Skeletal muscle tissue (tissue), 4 donors: Measurements from ENCODE around the gene TOMM40L. TPM values are rescaled to one million over a fixed set of nuclear protein-coding genes. Genes with fewer than 3 reads are reported as not detected.

Experiments
- H3K27ac ChIP-seq: one replicate; pipeline ENCODE4 v1.7.0; 2013; ENCODE audit warnings: mild to moderate bottlenecking, low read depth, low read length, inconsistent platforms
- H3K27me3 ChIP-seq, 3 donors: one replicate each; pipeline ENCODE4 v1.7.0; 2013; ENCODE audit warnings: low read length in 3 of 3; ENCODE audit not compliant: control insufficient read depth in 3 of 3, insufficient read depth in 3 of 3
- H3K36me3 ChIP-seq, 3 donors: one replicate each; pipeline ENCODE4 v1.7.0; 2013; ENCODE audit warnings: low read length in 3 of 3; ENCODE audit not compliant: control insufficient read depth in 3 of 3, insufficient read depth in 3 of 3
- H3K4me1 ChIP-seq, 3 donors: one replicate each; pipeline ENCODE4 v1.7.0; 2013; ENCODE audit warnings: low read length in 3 of 3, mild to moderate bottlenecking in 3 of 3; ENCODE audit not compliant: control insufficient read depth in 3 of 3, insufficient read depth in 3 of 3
- H3K4me3 ChIP-seq, 3 donors: one replicate each; pipeline ENCODE4 v1.7.0; 2013; ENCODE audit warnings: low read length in 3 of 3
- H3K9ac ChIP-seq, 3 donors: one replicate each; pipeline ENCODE4 v1.7.0; 2013; ENCODE audit warnings: low read length in 3 of 3, mild to moderate bottlenecking in 3 of 3, moderate library complexity in 2 of 3, low read depth in 1 of 3
- H3K9me3 ChIP-seq, 3 donors: one replicate each; pipeline ENCODE4 v1.7.0; 2013; ENCODE audit warnings: low read length in 3 of 3; ENCODE audit not compliant: control insufficient read depth in 3 of 3
- total RNA-seq: library from RNA; depleted of rRNA; stranded (reverse); fragments of >200 nt; gene quantifications from one replicate; pipeline ENCODE4 v1.2.3, GENCODE V29; 2014
- donor health status: Osteomylitis.

The TOMM40L gene
- total RNA-seq, 1 donor from 2014 or later = 10.4 TPM

DNA sequence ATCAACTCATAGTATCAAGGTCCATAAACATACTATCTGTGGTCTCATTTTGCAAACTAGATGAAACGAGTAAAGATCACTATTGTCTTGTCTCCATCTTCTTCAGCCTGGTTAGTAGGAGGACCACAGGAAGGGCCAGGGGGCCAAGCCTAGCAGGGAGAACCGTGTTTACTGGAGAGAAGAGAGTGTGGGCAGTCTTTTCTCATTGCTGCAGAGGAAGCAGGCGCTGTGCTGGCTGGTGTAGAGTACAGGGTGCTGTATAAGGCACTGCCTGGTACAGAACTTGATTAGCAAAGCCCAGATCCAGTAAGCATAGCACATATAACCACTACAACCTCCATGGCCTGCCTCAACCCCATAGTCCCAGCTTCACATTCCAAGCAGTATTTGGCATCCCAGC lies 38.5 kb upstream of the TOMM40L start:
- Histone ChIP-seq H3K27ac (no peak overlapping the region), H3K27me3 (no peaks in the 10 kb centered on the region), H3K9ac (no peak overlapping the region), H3K4me3 (no peak overlapping the region), H3K9me3 (no peaks in the 10 kb centered on the region), H3K4me1 (peaks cover 11 to 24% (median 14%) of the 10 kb centered on the region in 3 donors), H3K36me3 (peaks cover 0 to 8% (median 0%) of the 10 kb centered on the region in 3 donors)

DNA sequence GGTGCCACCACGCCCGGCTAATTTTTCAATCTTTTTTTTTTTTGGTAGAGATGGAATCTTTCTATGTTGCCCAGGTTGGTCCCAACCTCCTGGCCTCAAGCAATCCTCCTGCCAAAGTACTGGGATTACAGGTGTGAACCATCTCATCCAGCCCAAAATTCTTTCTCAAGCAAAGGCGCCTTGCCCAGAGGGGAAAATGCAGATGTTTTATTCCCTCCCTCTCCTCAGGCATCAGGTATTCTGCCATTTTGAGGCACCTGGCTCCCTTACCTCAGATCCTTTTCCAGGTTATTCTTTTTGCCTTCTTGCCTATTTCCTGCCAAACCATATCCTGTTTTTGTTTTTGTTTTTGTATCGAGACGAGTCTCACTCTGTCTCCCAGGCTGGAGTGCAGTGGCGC lies 37.5 kb upstream of the TOMM40L start:
- Histone ChIP-seq H3K27ac (no peak overlapping the region), H3K9me3 (no peaks in the 10 kb centered on the region), H3K27me3 (no peaks in the 10 kb centered on the region), H3K4me1 (peaks cover 19 to 33% (median 23%) of the 10 kb centered on the region in 3 donors), H3K4me3 (no peak overlapping the region), H3K9ac (no peak overlapping the region), H3K36me3 (peaks cover 0 to 8% (median 3%) of the 10 kb centered on the region in 3 donors)

GRCh38 chr1:161189036-161189435 lies 36.8 kb upstream of the TOMM40L start:
- H3K4me3 ChIP-seq = no peak overlapping the region
- no peaks in the 10 kb centered on the region for H3K9me3 ChIP-seq
- no peaks in the 10 kb centered on the region for H3K27me3 ChIP-seq
- no peak overlapping the region for H3K27ac ChIP-seq
- no peak overlapping the region for H3K9ac ChIP-seq
- peaks cover 25 to 39% (median 29%) of the 10 kb centered on the region in 3 donors for H3K4me1 ChIP-seq
- H3K36me3 ChIP-seq = peaks cover 0 to 8% (median 3%) of the 10 kb centered on the region in 3 donors

GRCh38 chr1:161190962-161191521 lies 34.8 kb upstream of the TOMM40L start:
- no peaks in the 10 kb centered on the region for H3K27me3 ChIP-seq
- H3K4me1 ChIP-seq = peaks cover 17 to 47% (median 33%) of the 10 kb centered on the region in 3 donors
- no peak overlapping the region for H3K4me3 ChIP-seq
- H3K27ac ChIP-seq = no peak overlapping the region
- no peaks in the 10 kb centered on the region for H3K9me3 ChIP-seq
- no peak overlapping the region for H3K9ac ChIP-seq
- peaks cover 0 to 8% (median 3%) of the 10 kb centered on the region in 3 donors for H3K36me3 ChIP-seq

DNA sequence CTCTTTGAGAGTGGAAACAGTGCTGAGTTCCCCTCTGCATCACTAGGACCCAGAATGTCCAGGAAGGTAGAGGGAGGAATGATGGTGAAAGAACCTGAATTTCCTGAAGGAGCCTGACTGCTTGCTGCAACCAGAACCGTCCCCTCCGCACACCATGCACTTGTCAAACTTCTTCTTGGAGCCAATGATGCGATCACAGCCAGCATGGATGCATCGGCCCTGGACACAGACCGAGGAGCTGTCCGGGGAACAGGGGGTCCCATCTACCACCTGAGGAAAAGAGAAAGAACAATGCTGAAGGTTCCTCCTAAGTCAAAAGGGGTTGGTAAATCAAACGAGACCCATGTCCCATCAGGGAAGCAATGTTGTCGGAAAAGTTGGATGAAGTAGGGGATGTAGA lies 33.9 kb upstream of the TOMM40L start:
- Histone ChIP-seq H3K4me1 (peaks cover 23 to 48% (median 38%) of the 10 kb centered on the region in 3 donors), H3K36me3 (peaks cover 0 to 8% (median 3%) of the 10 kb centered on the region in 3 donors), H3K27me3 (no peaks in the 10 kb centered on the region), H3K27ac (no peak overlapping the region), H3K4me3 (no peak overlapping the region), H3K9ac (no peak overlapping the region), H3K9me3 (no peaks in the 10 kb centered on the region)

GRCh38 chr1:161192476-161193465 lies 33.1 kb upstream of the TOMM40L start:
- H3K27ac ChIP-seq = peak overlapping the region; percentile 9
- H3K4me3 ChIP-seq = no peak overlapping the region
- peak overlapping the region in 1 of 3 donors; percentile 40 for H3K9ac ChIP-seq
- H3K27me3 ChIP-seq = no peaks in the 10 kb centered on the region
- no peaks in the 10 kb centered on the region for H3K9me3 ChIP-seq
- peaks cover 0 to 8% (median 3%) of the 10 kb centered on the region in 3 donors for H3K36me3 ChIP-seq
- peaks cover 31 to 50% (median 46%) of the 10 kb centered on the region in 3 donors for H3K4me1 ChIP-seq

DNA sequence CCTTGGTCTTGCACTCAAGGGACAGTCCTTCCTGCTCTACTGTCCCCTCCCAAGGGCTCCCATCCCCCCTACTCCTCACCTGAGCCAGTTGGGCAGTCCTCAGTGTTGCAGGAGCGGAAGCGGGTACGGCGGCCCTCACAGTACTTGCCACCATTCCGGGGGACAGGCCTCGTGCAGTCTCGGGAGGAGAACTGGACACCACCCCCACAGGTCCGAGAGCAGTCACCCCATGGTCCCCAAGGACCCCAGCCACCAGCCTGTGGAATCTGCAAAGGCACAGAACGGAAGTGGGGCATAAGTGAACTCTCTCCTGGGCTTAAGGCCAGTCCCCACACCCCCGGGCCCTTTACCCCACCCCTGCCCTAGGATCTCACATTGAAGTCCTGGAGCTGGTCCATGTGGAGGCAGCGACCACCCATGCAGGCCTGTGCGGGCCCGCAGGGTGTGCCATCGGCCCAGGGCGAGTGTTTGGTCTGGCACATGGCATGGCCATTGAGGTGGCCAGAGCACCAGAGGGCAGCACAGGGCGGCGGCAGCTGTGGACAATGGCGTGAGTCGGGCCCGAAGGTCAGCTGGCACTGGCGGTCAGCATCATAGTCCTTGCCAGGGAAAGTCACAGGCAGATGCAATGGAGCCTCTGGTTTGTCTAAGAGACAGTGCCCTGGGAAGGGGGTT lies 32.2 kb upstream of the TOMM40L start:
- H3K27ac ChIP-seq = peak overlapping the region; percentile 9
- peaks cover 0 to 8% (median 3%) of the 10 kb centered on the region in 3 donors for H3K36me3 ChIP-seq
- H3K9ac ChIP-seq = peak overlapping the region in 1 of 3 donors; percentile 40
- H3K4me1 ChIP-seq = peaks cover 40 to 59% (median 55%) of the 10 kb centered on the region in 3 donors
- peak overlapping the region in 1 of 3 donors; percentile 41 for H3K4me3 ChIP-seq
- H3K9me3 ChIP-seq = no peaks in the 10 kb centered on the region
- H3K27me3 ChIP-seq = no peaks in the 10 kb centered on the region

- H3K27ac ChIP-seq = peak overlapping the region; percentile 31
- H3K9ac ChIP-seq = peak overlapping the region in 1 of 3 donors; percentile 15
- no peaks in the 10 kb centered on the region for H3K27me3 ChIP-seq
- H3K36me3 ChIP-seq = peaks cover 0 to 8% (median 3%) of the 10 kb centered on the region in 3 donors
- peaks cover 53 to 74% (median 67%) of the 10 kb centered on the region in 3 donors for H3K4me1 ChIP-seq
- no peaks in the 10 kb centered on the region for H3K9me3 ChIP-seq
- H3K4me3 ChIP-seq = peak overlapping the region in 2 of 3 donors; percentile 11 to 29
These were observed 30.7 kb upstream of the TOMM40L start for GRCh38 chr1:161195171-161195570.

- peak overlapping the region in 1 of 3 donors; percentile 73 for H3K9ac ChIP-seq
- no peaks in the 10 kb centered on the region for H3K9me3 ChIP-seq
- peak overlapping the region in 1 of 3 donors; percentile 35 for H3K4me3 ChIP-seq
- peak overlapping the region; percentile 99 for H3K27ac ChIP-seq
- H3K4me1 ChIP-seq = peaks cover 62 to 83% (median 76%) of the 10 kb centered on the region in 3 donors
- peaks cover 0 to 8% (median 3%) of the 10 kb centered on the region in 3 donors for H3K36me3 ChIP-seq
- no peaks in the 10 kb centered on the region for H3K27me3 ChIP-seq
These were observed 29.7 kb upstream of the TOMM40L start for GRCh38 chr1:161196111-161196510.
